K562 (cell line): ENCODE measurements around the gene SRMS. TPM values are rescaled to one million over a fixed set of nuclear protein-coding genes. Genes with fewer than 3 reads are reported as not detected.

ENCODE experiments used
- ATAC-seq: fragments of 200-7000 bp; cut with Tn5 transposase; 3 replicates; pipeline ENCODE4 v1.9.1; 2020; ENCODE audit warnings: moderate library complexity
- BruUV-seq: library from RNA; stranded (reverse); fragments of 400-500 nt; replicated peaks from 2 replicates; lab custom pipeline; 2021; lab: Mats Ljungman, UMichigan
- CTCF ChIA-PET: fragments of 300-600 bp; formaldehyde crosslinking; extraction: SDS; loops from one replicate; lab custom pipeline; 2021; ENCODE audit warnings: low intra/inter-chr PET ratio; lab: Yijun Ruan, JAX
- POLR2A ChIA-PET: fragments of 300-600, 350-650 bp; sonication (Branson Sonifier 250); formaldehyde crosslinking; extraction: SDS; loops from one replicate; lab custom pipeline; 2021; ENCODE audit warnings: antibody characterized with exemption, inconsistent platforms; lab: Yijun Ruan, JAX
- DNase-seq, 4 experiments: peaks; one replicate each; pipeline versions ENCODE4 v3.0.0 to v3.0.0-alpha.2; 2011 to 2018; ENCODE audit warnings: low spot score in 3 of 4, mixed read lengths in 3 of 4; ENCODE audit errors: extremely low read depth in 1 of 4
- FAIRE-seq: peaks from 2 replicates; lab custom pipeline; 2011; peaks lifted over from hg19 to GRCh38; lab: Jason Lieb, UNC
- H2AFZ ChIP-seq: 2 replicates; pipeline ENCODE4 v1.6.0; 2011; ENCODE audit warnings: low read depth, low read length, control low read depth, inconsistent platforms
- H3K27ac ChIP-seq: fragments of 200-600 bp; 3 replicates; pipeline ENCODE4 v1.8.0; 2011; ENCODE audit warnings: low read depth, mild to moderate bottlenecking, control low read depth, inconsistent platforms, low read length, moderate library complexity, mixed read lengths; ENCODE audit errors: extremely low read depth
- H3K27me3 ChIP-seq, 2 experiments: fragments of 300-600 bp in 1 of 2; 2 replicates in 1 of 2; 3 replicates in 1 of 2; pipeline versions ENCODE4 v1.6.0 to v1.8.0; 2011; ENCODE audit warnings: inconsistent platforms in 2 of 2, low read length in 2 of 2, mild to moderate bottlenecking in 1 of 2, mixed read lengths in 1 of 2, moderate library complexity in 1 of 2; ENCODE audit not compliant: control insufficient read depth in 2 of 2, insufficient read depth in 2 of 2
- H3K36me3 ChIP-seq: fragments of 300-600 bp; 3 replicates; pipeline ENCODE4 v1.8.0; 2011; ENCODE audit warnings: mild to moderate bottlenecking, low read length, inconsistent platforms; ENCODE audit not compliant: control insufficient read depth, insufficient read depth
- H3K4me1 ChIP-seq, 2 experiments: fragments of 200-600 bp in 1 of 2; replicated peaks in 1 of 2; 2 replicates in 1 of 2; 3 replicates in 1 of 2; pipeline versions ENCODE4 v1.5.1 to v1.8.0; 2011; ENCODE audit warnings: inconsistent platforms in 2 of 2, low read length in 2 of 2, mild to moderate bottlenecking in 1 of 2, mixed read lengths in 1 of 2, moderate library complexity in 1 of 2; ENCODE audit not compliant: control insufficient read depth in 2 of 2, insufficient read depth in 2 of 2
- H3K4me2 ChIP-seq: 2 replicates; pipeline ENCODE4 v1.6.1; 2011; ENCODE audit warnings: low read length, control low read depth, inconsistent platforms, mixed read lengths; ENCODE audit not compliant: insufficient read depth
- H3K4me3 ChIP-seq: fragments of 200-600 bp; sonication (generic), shearing (Covaris generic); 2 replicates; pipeline ENCODE4 v1.5.1; 2016; ENCODE audit warnings: control low read depth, inconsistent platforms
- H3K79me2 ChIP-seq: fragments of 200-600 bp; 3 replicates; pipeline ENCODE4 v1.8.0; 2011; ENCODE audit warnings: low read length, inconsistent platforms; ENCODE audit not compliant: control insufficient read depth, insufficient read depth
- H3K9ac ChIP-seq, 2 experiments: 2 replicates each; pipeline versions ENCODE4 v1.6.0 to v1.6.1; 2011; ENCODE audit warnings: low read depth in 2 of 2, low read length in 2 of 2, control low read depth in 1 of 2, inconsistent platforms in 1 of 2, mild to moderate bottlenecking in 1 of 2, mixed read lengths in 1 of 2; ENCODE audit not compliant: insufficient read depth in 1 of 2
- H3K9me1 ChIP-seq: one replicate; pipeline ENCODE4 v1.6.0; 2011; ENCODE audit warnings: inconsistent platforms, mild to moderate bottlenecking, low read length, moderate library complexity; ENCODE audit not compliant: control insufficient read depth, insufficient read depth
- H3K9me3 ChIP-seq: replicated peaks from 2 replicates; pipeline ENCODE4 v1.5.1; 2011; ENCODE audit warnings: low read depth, low read length, inconsistent platforms; ENCODE audit not compliant: control insufficient read depth, insufficient read depth
- H4K20me1 ChIP-seq: replicated peaks from 2 replicates; pipeline ENCODE4 v1.6.1; 2011; ENCODE audit warnings: low read length, inconsistent platforms, mixed read lengths; ENCODE audit not compliant: control insufficient read depth, insufficient read depth
- ATF2 ChIP-seq: sonication (generic); formaldehyde crosslinking; IDR thresholded peaks from 2 replicates; pipeline ENCODE4 v1.8.1; 2022; ENCODE audit warnings: missing genetic modification reagents
- CGGBP1 ChIP-seq: fragments of 250-450 bp; sonication (Bioruptor Pico); IDR thresholded peaks from 2 replicates; pipeline ENCODE4 v1.9.0; 2021; ENCODE audit warnings: mild to moderate bottlenecking
- ZNF133 ChIP-seq: fragments of 250-450 bp; sonication (Bioruptor Pico); IDR thresholded peaks from 2 replicates; pipeline ENCODE4 v1.4.0; 2020; ENCODE audit warnings: mild to moderate bottlenecking
- WGBS: fragments of 100-300 bp; shearing (Covaris generic); methylation state at CpG from one replicate; pipeline ENCODE4 v1.1.6; 2016; ENCODE audit warnings: low coverage, mixed read lengths; ENCODE audit not compliant: insufficient coverage; ENCODE audit errors: missing lambda C conversion rate; 5-methylcytosine and 5-hydroxymethylcytosine counted together
- in situ Hi-C: fragments of 300-500 bp; cut with MboI; formaldehyde crosslinking; loops from 4 replicates; pipeline ENCODE4 v1.15.0; 2018; ENCODE audit warnings: inconsistent platforms, mixed read lengths
- intact Hi-C: fragments of 100-400 bp; cut with micrococcal nuclease; formaldehyde crosslinking; loops from 2 replicates; pipeline ENCODE4 v1.14.2; 2022
- polyA plus RNA-seq, 8 experiments: library from polyadenylated mRNA; depleted of rRNA in 4 of 8; stranded (reverse) in 5 of 8; unstranded in 3 of 8; fragments of >200 nt; fragmentation: Nextera tagmentation in 2 of 8; fragmentation: Illumina TruSeq in 1 of 8; extraction: Ambion mirVana in 2 of 8; extraction: Trizol in 1 of 8; gene quantifications; 2 replicates each; pipeline versions ENCODE4 v1.2.1 to v1.2.3, GENCODE V29; 2011 to 2014; ENCODE audit warnings: inconsistent platforms in 1 of 8, missing spikeins in 1 of 8
- total RNA-seq, 7 experiments: library from RNA; depleted of rRNA in 6 of 7; stranded (reverse); fragments of >200 nt in 6 of 7; fragmentation: Illumina TruSeq in 2 of 7; extraction: Trizol in 2 of 7; gene quantifications; 2 replicates each; pipeline versions ENCODE4 v1.2.1 to v1.2.3, GENCODE V29; 2011 to 2021; ENCODE audit warnings: low replicate concordance in 1 of 7
- TF ChIP-seq, protein P1 (sequence below): sonication (generic); formaldehyde crosslinking; IDR thresholded peaks from 2 replicates; pipeline ENCODE4 v1.8.0; 2022; ENCODE audit warnings: mild to moderate bottlenecking, missing genetic modification reagents

Gene SRMS
- total and polyA plus RNA-seq, 9 of the 15 experiments (the other 6 are each of a cell fraction or from before 2014, with no cell fraction given) = 0.07 TPM; not detected in 8

- TF ChIP-seq ATF2 = 0 out of 2 replicates have a peak, but pooled peaks have one; percentile 12
Observed at GRCh38 chr20:63534831-63535651, 12.5 kb downstream of the SRMS start (continued).

- Histone ChIP-seq H3K79me2 (no peaks in the 10 kb centered on the region), H3K9ac (peak overlapping the region in 1 of 2 experiments; percentile 43; a peak in 1 of 4 replicates), H3K4me1 (peaks cover 6 to 80% of the 10 kb centered on the region in 2 experiments; a peak in 4 of 5 replicates), H3K4me2 (no peak overlapping the region), H3K27me3 (peaks cover 0 to 36% of the 10 kb centered on the region in 2 experiments; a peak in 3 of 5 replicates), H3K4me3 (no peak overlapping the region), H3K36me3 (no peaks in the 10 kb centered on the region), H3K9me3 (no peaks in the 10 kb centered on the region), H3K27ac (no peak overlapping the region), H3K9me1 (no peaks in the 10 kb centered on the region), H2AFZ (no peak overlapping the region), H4K20me1 (0 out of 2 replicates have a peak, but pooled peaks cover 3% of the 10 kb centered on the region)
- WGBS = 28% methylated on average over 12 of the region's 12 CpGs
- in situ Hi-C loops = no loop called here
- FAIRE-seq = no peak
- BruUV-seq = no TSS peak
- intact Hi-C loops = loop anchor here (10.0 kb wide), 2 partner anchors 120 to 170 kb away; partner anchors contain the start of genes ARFRP1, RTEL1, STMN3 and ZGPAT
- ChIA-PET CTCF (no interaction called here), POLR2A (interaction anchor here (0.5 to 2.2 kb wide), 6 partner anchors 10 to 547 kb away, joined by 3 to 27 read pairs (median 5); partner anchors contain the start of gene PPDPF)
- TF ChIP-seq ATF2 (0 out of 2 replicates have a peak, but pooled peaks have one; percentile 15), CGGBP1 (CRISPR knock-in tag) (no peak), ZNF133 (CRISPR knock-in tag) (no peak)
- TF ChIP-seq, protein P1, sequence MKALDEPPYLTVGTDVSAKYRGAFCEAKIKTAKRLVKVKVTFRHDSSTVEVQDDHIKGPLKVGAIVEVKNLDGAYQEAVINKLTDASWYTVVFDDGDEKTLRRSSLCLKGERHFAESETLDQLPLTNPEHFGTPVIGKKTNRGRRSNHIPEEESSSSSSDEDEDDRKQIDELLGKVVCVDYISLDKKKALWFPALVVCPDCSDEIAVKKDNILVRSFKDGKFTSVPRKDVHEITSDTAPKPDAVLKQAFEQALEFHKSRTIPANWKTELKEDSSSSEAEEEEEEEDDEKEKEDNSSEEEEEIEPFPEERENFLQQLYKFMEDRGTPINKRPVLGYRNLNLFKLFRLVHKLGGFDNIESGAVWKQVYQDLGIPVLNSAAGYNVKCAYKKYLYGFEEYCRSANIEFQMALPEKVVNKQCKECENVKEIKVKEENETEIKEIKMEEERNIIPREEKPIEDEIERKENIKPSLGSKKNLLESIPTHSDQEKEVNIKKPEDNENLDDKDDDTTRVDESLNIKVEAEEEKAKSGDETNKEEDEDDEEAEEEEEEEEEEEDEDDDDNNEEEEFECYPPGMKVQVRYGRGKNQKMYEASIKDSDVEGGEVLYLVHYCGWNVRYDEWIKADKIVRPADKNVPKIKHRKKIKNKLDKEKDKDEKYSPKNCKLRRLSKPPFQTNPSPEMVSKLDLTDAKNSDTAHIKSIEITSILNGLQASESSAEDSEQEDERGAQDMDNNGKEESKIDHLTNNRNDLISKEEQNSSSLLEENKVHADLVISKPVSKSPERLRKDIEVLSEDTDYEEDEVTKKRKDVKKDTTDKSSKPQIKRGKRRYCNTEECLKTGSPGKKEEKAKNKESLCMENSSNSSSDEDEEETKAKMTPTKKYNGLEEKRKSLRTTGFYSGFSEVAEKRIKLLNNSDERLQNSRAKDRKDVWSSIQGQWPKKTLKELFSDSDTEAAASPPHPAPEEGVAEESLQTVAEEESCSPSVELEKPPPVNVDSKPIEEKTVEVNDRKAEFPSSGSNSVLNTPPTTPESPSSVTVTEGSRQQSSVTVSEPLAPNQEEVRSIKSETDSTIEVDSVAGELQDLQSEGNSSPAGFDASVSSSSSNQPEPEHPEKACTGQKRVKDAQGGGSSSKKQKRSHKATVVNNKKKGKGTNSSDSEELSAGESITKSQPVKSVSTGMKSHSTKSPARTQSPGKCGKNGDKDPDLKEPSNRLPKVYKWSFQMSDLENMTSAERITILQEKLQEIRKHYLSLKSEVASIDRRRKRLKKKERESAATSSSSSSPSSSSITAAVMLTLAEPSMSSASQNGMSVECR = 0 out of 2 replicates have a peak, but pooled peaks have one; percentile 45
- ATAC-seq = no peak
- DNase-seq = no peak
Observed at GRCh38 chr20:63534427-63534830, 13.1 kb downstream of the SRMS start.
